AG09309 (cell line): ENCODE results near the gene LDLRAD3.

Experiments
- DNase-seq: peaks from one replicate; pipeline ENCODE4 v3.0.0-alpha.2; 2010; ENCODE audit warnings: low read depth
- H3K4me3 ChIP-seq: 2 replicates; pipeline ENCODE4 v1.5.1; 2011; ENCODE audit warnings: mild to moderate bottlenecking, low read depth, low read length, moderate library complexity; ENCODE audit not compliant: control insufficient read depth
- TF ChIP-seq, protein P1 (sequence below): IDR thresholded peaks from 2 replicates; pipeline ENCODE4 v1.5.1; 2011; ENCODE audit warnings: mild to moderate bottlenecking, low read depth, low read length, inconsistent platforms; ENCODE audit not compliant: insufficient read depth, control insufficient read depth; ENCODE audit errors: missing control alignments

The LDLRAD3 gene

DNA sequence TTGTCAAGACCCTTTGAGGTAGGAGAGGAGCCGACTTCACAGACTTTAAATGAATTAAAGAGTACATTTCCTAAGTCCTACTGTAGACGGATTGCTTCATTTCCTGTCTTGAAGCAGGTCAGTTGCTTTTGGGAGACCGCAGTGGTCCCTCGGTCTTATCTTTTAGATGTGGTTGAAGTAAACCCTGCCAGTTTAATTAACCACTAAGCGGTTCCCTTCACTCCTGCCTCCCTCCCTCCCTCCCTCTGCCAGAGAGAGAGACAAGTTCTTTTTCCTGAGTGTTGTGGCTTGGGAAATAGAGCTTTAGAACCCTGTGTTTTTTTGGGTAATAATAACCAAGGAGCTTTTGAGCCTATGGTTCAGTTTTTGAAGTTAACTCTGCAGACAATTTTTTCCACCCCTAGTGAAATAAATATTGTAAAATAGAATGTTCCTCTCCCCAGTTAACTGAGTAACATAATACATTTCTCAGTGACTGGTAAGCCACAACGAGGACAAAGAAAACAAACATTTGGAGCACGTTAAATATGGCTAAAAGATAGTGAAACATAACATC is 147.5 kb downstream of the LDLRAD3 start:
- TF ChIP-seq, protein P1, sequence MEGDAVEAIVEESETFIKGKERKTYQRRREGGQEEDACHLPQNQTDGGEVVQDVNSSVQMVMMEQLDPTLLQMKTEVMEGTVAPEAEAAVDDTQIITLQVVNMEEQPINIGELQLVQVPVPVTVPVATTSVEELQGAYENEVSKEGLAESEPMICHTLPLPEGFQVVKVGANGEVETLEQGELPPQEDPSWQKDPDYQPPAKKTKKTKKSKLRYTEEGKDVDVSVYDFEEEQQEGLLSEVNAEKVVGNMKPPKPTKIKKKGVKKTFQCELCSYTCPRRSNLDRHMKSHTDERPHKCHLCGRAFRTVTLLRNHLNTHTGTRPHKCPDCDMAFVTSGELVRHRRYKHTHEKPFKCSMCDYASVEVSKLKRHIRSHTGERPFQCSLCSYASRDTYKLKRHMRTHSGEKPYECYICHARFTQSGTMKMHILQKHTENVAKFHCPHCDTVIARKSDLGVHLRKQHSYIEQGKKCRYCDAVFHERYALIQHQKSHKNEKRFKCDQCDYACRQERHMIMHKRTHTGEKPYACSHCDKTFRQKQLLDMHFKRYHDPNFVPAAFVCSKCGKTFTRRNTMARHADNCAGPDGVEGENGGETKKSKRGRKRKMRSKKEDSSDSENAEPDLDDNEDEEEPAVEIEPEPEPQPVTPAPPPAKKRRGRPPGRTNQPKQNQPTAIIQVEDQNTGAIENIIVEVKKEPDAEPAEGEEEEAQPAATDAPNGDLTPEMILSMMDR = no peak
- no peak overlapping the region for H3K4me3 ChIP-seq
- DNase-seq = peak; percentile 63

DNA sequence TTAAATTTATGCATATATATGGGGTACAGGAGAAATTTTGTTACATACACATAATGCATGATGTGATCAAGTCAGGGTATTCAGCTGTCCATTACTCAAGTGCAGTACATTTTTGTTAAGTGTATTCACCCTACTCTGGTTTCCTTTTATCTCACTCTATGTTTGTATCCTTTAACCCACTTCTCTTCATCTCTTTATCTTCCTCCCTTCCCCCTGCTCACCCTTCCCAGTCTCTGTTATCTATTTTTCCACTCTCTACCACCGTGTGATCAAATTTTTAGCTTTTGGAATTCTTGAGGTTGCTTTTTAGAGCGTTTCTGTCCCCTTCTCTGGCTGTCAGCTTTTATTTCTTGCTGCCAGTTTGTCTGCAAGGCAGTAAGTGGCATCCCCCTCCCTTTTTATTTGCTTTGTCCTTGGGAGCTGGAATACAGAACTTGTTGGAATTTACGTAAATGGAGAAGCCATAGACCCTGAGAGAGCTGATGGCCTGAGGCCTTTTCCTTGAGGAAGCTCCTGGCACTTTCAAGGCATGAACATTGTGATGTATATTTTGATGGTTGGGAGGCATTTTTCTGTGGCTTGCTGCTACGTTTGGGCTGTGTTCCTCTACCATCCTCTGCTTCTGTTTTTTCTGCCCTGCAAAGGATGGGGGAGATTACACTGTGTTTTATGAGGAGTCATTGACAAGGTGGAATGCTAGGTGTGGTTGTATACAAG is 148.6 kb downstream of the LDLRAD3 start:
- TF ChIP-seq, protein P1 = no peak
- no peak for DNase-seq
- no peak overlapping the region for H3K4me3 ChIP-seq

DNA sequence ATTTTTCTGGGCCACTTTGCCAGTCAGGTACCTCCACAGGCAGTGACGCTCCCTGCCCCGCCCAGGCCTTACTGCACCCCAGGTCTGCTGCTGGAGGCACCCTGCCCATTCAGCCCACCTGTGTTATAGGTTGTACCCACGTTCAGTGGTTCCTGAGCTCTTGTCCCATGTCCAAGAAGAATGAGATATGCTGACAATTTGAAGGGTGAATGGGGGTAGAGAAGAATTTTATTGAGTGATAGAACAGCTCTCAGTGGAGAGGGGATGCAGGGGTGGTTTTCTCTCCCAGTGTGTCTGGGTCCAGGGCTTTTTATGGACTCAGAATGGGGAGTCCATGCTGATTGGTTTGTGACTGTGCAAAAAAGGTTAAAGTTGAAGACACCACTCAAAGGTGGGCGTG is 149.7 kb downstream of the LDLRAD3 start:
- no peak for DNase-seq
- no peak overlapping the region for H3K4me3 ChIP-seq
- TF ChIP-seq, protein P1 = no peak

DNA sequence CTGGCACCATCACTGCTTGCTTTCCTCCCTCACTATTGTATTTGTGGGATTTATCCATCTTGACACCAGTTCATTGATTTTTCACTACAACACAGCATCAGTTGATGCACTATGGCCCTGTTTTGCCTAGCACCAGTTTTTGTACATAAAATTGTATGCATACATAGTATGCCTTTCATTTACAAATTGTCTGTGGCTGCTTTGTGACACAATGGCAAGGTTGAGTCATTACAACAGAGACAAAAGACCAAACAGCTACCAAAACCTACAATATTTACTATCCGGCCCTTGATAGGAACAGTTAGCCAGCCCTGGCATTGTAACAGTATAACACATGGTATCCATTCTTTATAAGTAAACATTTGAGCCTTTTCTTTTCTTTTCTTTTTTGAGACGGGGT is 150.3 kb downstream of the LDLRAD3 start:
- TF ChIP-seq, protein P1 = no peak
- H3K4me3 ChIP-seq = no peak overlapping the region

DNA sequence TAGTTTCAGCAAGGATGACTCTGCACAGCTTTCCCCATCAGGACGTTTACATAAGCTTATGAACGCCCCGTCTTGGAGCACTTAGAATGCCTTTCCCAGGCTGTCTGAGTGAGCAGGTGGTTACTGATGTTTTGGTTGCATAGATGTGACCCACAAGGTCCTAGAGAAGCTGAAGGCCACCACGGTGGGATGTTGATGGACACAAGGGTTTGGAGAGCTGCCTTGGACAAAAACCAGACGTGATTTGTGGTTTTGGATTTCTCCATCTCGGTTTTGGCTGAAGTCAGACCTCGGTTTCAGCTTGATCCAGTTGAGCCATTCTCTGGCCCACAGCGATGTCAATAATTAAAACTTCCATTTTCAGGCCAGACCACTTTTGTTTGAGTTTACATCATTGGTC is 151.9 kb downstream of the LDLRAD3 start:
- DNase-seq = no peak
- no peak overlapping the region for H3K4me3 ChIP-seq
- TF ChIP-seq, protein P1 = no peak

More for the DNA sequence above, 150.3 kb downstream of the LDLRAD3 start:
- no peak for DNase-seq

DNA sequence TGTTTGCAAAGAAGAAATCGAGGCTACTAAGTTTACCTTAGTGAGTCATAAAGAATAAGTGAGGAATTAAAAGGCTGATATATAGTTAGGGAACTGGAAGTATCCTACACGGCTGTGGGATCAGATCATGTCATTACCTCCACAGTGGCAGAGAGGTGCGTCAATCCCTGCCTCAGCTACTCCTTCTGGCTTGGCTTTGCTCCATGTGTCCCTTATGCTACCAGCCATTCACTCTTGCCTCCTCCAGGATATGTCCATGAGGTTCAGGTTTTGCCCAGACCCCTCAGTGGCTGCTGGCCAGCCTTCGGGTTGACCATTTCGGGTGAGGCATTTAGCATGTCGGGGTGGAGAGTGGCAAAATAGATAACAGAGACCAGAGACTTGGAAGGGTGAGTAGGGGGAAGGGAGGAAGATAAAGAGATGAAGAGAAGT is 153.4 kb downstream of the LDLRAD3 start:
- no peak for DNase-seq
- TF ChIP-seq, protein P1 = no peak
- H3K4me3 ChIP-seq = no peak overlapping the region
